Measurements from ENCODE around the gene DUS2. TPM values are rescaled to one million over a fixed set of nuclear protein-coding genes. Genes with fewer than 3 reads are reported as not detected.

Gene DUS2
- total RNA-seq, 4 donors from 2014 or later = 9.2 to 13.1 (median 11.2) TPM

DNA sequence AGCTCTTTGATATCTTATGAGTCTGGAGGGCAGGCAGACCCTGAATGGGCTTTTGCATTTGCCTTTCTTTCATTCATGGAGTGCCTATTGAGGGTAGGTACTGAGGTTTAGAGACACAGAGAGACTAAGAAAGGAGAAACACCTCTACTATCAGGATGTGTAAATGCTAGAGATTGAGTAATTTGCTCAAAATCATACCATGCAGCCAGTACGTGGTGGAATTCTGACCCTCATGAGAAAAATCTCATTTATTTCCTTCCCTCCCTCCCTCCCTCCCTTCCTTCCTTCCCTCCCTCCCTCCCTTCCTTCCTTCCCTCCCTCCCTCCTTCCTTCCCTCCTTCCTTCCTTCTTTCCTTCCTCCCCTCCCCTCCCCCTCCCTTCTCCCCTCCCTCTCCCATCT, 43.7 kb downstream of the DUS2 start:
- Histone ChIP-seq H3K36me3 (peaks cover 0 to 4% (median 0%) of the 10 kb centered on the region in 4 donors), H3K4me1 (peaks cover 8 to 43% (median 17%) of the 10 kb centered on the region in 4 donors), H3K27ac (no peak overlapping the region), H3K27me3 (no peaks in the 10 kb centered on the region), H3K4me3 (no peak overlapping the region), H3K9me3 (no peaks in the 10 kb centered on the region)
- DNase-seq = no peak
- in situ Hi-C loops (cut with MboI; ENCODE audit: low pct_ligation_motif_present in 1 of 4, low pct_unique_long_range_greater_than_20kb in 1 of 4, low sequenced_read_pairs in 3 of 4) (no loop called here), intact Hi-C loops (cut with DNase I; ENCODE audit: low total_unique reads) (no loop called here)
- 74 to 92% methylated on average over 1 of the region's 1 CpG for WGBS, 2 donors (ENCODE audit: low coverage in 1 of 2)
- no peak for TF ChIP-seq EP300 (IDR thresholded peaks at IDR 0.05; ENCODE audit: low read depth)
- no peak for TF ChIP-seq POLR2AphosphoS5 (IDR thresholded peaks at IDR 0.05)
- no peak for TF ChIP-seq POLR2A (IDR thresholded peaks at IDR 0.05)
- TF ChIP-seq, protein P1, sequence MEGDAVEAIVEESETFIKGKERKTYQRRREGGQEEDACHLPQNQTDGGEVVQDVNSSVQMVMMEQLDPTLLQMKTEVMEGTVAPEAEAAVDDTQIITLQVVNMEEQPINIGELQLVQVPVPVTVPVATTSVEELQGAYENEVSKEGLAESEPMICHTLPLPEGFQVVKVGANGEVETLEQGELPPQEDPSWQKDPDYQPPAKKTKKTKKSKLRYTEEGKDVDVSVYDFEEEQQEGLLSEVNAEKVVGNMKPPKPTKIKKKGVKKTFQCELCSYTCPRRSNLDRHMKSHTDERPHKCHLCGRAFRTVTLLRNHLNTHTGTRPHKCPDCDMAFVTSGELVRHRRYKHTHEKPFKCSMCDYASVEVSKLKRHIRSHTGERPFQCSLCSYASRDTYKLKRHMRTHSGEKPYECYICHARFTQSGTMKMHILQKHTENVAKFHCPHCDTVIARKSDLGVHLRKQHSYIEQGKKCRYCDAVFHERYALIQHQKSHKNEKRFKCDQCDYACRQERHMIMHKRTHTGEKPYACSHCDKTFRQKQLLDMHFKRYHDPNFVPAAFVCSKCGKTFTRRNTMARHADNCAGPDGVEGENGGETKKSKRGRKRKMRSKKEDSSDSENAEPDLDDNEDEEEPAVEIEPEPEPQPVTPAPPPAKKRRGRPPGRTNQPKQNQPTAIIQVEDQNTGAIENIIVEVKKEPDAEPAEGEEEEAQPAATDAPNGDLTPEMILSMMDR (IDR thresholded peaks at IDR 0.05) = no peak

DNA sequence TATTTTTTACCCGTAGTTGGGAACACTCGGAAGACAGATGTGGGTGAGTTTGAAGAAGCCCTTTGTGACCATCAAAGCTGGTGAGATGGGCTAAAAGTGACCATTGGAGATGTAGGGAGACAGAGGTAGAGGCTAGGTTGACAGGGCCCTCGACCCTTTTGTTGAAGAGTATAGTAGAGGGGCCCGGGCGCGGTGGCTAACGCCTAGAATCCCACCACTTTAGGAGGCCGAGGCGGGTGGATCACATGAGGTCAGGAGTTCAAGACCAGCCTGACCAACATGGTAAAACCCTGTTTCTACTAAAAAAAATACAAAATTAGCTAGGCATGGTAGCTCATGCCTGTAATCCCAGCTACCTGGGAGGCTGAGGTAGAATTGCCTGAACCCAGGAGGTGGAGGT, 45.8 kb downstream of the DUS2 start:
- intact Hi-C loops (cut with DNase I; ENCODE audit: low total_unique reads) = no loop called here
- Histone ChIP-seq H3K27ac (peak overlapping the region in 1 of 4 donors; percentile 6), H3K36me3 (peaks cover 0 to 4% (median 0%) of the 10 kb centered on the region in 4 donors)

DNA sequence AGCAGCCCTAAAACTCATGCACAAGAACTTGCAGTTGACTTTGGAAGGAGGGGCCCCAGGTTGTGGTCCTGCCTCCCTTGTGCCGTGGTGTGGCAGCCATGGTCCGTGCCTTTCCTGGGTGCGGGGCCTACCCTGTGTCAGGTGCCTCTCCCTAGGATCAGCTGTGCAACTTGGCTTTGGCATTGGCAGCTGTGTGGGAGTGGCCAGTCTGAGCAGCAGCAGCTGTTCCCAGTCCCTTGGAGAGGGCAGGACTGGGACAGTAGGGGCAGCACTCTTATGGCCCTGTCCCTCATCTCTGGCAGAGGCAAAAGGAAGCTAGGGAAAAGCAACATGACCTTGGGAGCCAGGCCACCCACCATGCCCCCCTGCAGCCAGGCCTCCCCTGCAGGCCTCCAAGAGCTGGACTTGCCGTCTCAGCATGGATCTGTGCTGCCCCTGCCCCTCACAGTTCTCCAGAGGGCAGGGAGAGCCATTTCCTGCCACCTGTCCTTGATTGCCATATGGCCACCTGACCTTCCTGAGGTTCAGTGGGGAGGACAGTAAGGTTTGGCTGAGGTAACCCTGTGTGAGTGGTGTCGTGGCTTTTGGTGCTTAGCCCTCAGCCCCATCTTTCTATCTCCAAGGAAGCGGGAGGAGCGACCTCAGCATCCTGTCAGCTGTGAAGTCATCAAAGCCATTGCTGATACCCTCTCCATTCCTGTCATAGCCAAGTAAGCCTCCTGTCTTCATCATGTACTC, 46.6 kb downstream of the DUS2 start:
- intact Hi-C loops (cut with DNase I; ENCODE audit: low total_unique reads) = no loop called here
- in situ Hi-C loops (cut with MboI; ENCODE audit: low pct_ligation_motif_present in 1 of 4, low pct_unique_long_range_greater_than_20kb in 1 of 4, low sequenced_read_pairs in 3 of 4) = loop anchor here in 1 of 4 donors (10.0 kb wide), 1 partner anchor 155 kb away; no protein-coding TSS in a partner anchor

More for the DNA sequence above, 45.8 kb downstream of the DUS2 start:
- Histone ChIP-seq H3K4me3 (no peak overlapping the region), H3K27me3 (no peaks in the 10 kb centered on the region), H3K4me1 (peaks cover 8 to 52% (median 18%) of the 10 kb centered on the region in 4 donors), H3K9me3 (no peaks in the 10 kb centered on the region)
- DNase-seq = no peak
- TF ChIP-seq EP300 (IDR thresholded peaks at IDR 0.05; ENCODE audit: low read depth) = no peak
- TF ChIP-seq, protein P1 (IDR thresholded peaks at IDR 0.05) = no peak
- TF ChIP-seq POLR2AphosphoS5 (IDR thresholded peaks at IDR 0.05) = no peak
- no peak for TF ChIP-seq POLR2A (IDR thresholded peaks at IDR 0.05)
- 90 to 98% methylated on average over 7 to 9 of the region's 9 CpGs for WGBS, 2 donors (ENCODE audit: low coverage in 1 of 2)
- in situ Hi-C loops (cut with MboI; ENCODE audit: low pct_ligation_motif_present in 1 of 4, low pct_unique_long_range_greater_than_20kb in 1 of 4, low sequenced_read_pairs in 3 of 4) = no loop called here

DNA sequence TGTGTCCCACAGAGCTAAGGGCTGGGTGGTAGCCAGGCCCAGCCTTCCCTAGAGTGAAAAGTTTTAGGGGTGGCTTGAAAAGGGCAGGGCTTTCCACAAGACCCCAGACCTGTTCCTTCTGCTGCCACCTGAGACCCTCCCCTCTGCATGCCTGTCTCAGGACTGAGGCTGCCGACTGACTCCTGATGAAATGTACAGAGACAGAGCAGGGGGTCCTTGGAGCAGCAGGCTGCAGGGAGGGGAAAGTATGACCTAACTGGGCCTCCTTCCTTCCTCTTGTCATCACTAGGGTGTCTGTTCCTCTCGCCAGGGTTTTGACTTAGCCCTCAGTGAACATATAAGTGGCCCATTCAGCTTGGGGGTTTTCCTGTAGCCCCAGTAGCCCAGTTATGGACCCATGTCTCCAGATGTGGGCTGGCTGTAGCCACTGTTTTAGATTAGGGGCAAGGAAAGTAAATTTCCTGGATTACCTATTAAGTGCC, 47.2 kb downstream of the DUS2 start:
- no peak for DNase-seq
- 85% methylated on average over 2 of the region's 2 CpGs; no CpG with 5 or more reads in 1 of the 2 donors for WGBS, 2 donors (ENCODE audit: low coverage in 1 of 2)
- no peaks in the 10 kb centered on the region for H3K9me3 ChIP-seq
- H3K4me3 ChIP-seq = no peak overlapping the region
- in situ Hi-C loops (cut with MboI; ENCODE audit: low pct_ligation_motif_present in 1 of 4, low pct_unique_long_range_greater_than_20kb in 1 of 4, low sequenced_read_pairs in 3 of 4) (loop anchor here in 1 of 4 donors (10.0 kb wide), 1 partner anchor 155 kb away; no protein-coding TSS in a partner anchor), intact Hi-C loops (cut with DNase I; ENCODE audit: low total_unique reads) (no loop called here)
- H3K36me3 ChIP-seq = peaks cover 0 to 4% (median 0%) of the 10 kb centered on the region in 4 donors
- no peak for TF ChIP-seq POLR2A (IDR thresholded peaks at IDR 0.05)
- no peak for TF ChIP-seq POLR2AphosphoS5 (IDR thresholded peaks at IDR 0.05)
- TF ChIP-seq, protein P1 (IDR thresholded peaks at IDR 0.05) = no peak
- TF ChIP-seq EP300 (IDR thresholded peaks at IDR 0.05; ENCODE audit: low read depth) = no peak
- no peak overlapping the region for H3K27ac ChIP-seq
- H3K4me1 ChIP-seq = peaks cover 8 to 39% (median 15%) of the 10 kb centered on the region in 4 donors
- H3K27me3 ChIP-seq = no peaks in the 10 kb centered on the region

More for the DNA sequence above, 46.6 kb downstream of the DUS2 start:
- peaks cover 8 to 46% (median 18%) of the 10 kb centered on the region in 4 donors for H3K4me1 ChIP-seq
- H3K27ac ChIP-seq = peak overlapping the region in 1 of 4 donors; percentile 47
- no peaks in the 10 kb centered on the region for H3K27me3 ChIP-seq
- H3K36me3 ChIP-seq = peaks cover 0 to 4% (median 0%) of the 10 kb centered on the region in 4 donors
- WGBS, 2 donors (ENCODE audit: low coverage in 1 of 2) = 72% methylated on average over 7 of the region's 7 CpGs; no CpG with 5 or more reads in 1 of the 2 donors
- peak; percentile 78 for DNase-seq
- H3K9me3 ChIP-seq = no peaks in the 10 kb centered on the region
- H3K4me3 ChIP-seq = no peak overlapping the region
- TF ChIP-seq, protein P1 (IDR thresholded peaks at IDR 0.05) = no peak
- TF ChIP-seq POLR2AphosphoS5 (IDR thresholded peaks at IDR 0.05) = peak; percentile 21 to 47 (median 30)
- no peak for TF ChIP-seq POLR2A (IDR thresholded peaks at IDR 0.05)
